Activated naive CD4-positive, alpha-beta T cell treated with anti-CD3 and anti-CD28 coated beads, Interleukin-2, amount 50 U/mL, for 16 hours (primary cell): Measurements from ENCODE around the gene MRPL27.
A peak's percentile ranks its signal among the peaks of the same experiment; 100 is the strongest.

ENCODE experiments used
- DNase-seq: peaks from one replicate; pipeline ENCODE4 v3.0.0-alpha.2; 2020

The MRPL27 gene

DNA sequence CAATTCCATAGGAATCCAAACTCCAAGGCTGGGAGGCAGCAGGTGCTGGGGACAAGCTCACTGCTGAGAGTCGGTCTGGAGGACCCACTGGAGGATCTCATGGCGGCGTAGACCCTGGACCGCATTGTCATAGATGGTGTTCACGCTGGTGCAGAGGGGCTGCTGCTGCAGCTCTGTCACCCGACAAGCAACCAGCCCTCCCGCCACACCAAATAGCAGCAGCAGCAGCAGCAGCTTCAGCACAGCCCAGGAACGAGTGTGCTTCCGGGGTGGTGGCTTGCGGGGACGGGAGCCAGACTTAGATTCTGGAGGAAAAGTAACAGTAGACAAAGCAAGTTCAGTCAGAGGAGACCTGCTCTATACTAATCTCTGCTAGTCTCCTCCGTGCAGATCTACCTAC, 9.9 kb upstream of the MRPL27 start:
- DNase-seq: no peak

DNA sequence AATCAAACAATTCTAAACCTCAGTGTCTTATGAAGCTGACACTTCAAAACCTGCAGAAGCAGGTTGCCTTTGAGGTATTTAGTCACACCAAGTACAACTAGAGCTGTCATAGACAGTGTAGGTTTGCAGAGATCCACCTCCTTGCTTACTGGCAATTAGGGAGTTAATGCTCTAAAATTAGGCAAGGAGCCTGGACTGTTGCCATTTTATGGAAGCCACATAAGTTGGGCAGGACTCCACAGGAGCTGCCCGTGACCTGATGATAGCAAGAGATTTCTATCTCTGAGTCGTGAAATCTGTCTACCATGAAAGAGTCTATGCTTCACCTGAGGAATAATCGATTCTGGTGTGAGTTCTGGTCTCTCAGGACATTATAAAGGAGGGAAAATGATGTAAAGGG, 8.9 kb upstream of the MRPL27 start:
- DNase-seq: no peak

DNA sequence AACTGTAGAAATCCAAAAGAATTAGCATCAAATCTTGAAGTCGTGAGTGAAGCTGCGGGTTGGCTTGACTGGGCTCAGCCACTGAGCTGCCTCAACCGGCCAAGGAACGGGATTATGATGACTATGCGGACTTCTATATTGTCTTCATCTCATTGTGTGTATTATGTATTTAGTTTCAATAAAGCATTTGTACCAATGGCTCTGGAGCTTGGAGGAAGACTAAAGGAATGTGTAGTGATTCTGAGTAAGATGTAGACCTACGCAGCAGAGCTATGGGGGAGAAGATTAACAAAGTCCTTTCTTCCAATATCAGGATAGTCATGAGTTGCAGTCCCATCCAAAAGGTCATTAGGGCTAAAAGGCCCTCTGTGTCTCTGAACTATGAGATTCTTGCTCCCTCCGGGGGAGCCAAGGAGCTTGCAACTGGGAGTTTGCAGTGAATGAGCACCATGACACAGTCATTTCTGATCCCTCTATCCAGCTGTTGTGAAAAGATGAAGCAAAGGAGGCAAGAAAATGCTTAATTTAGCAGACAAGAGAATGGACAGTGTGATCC, 8.4 kb upstream of the MRPL27 start:
- DNase-seq: no peak

DNA sequence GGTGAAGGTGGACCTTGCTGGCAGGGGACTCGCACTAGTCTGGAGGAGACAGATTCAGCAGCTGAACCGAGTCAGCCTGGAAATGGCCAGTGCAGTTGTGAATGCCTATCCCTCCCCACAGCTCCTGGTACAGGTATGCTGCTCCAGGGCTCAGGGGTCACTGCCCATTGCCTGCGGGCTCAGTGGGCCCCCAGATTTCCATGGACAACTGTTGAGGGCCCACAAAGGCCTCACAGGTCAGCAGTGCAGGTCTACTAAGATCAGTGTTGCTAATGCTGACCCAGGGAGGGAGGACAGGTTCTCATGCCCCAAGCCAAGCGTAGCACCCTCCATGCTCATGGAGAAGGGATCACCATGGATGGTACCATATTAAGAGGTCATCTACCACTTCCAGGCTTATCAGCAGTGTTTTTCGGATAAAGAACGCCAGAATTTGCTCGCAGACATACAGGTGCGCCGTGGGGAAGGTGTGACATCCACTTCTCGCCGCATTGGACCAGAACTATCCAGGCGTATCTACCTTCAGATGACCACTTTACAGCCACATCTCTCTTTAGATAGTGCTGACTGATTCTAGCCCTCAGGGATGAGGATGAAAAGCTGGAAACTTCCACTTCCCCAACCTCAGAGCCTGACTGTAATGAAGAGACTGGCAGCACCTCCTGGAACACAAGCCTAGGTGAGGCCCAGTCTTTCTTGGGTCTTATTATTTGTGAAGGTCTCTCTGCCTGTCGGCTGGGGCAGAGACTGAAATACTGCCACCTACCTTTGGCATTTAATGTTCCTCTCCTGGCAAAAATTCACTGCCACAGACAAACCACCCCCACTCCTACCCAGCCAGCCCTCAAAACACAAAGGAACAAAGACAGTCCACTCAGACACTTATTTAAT, 7.6 kb upstream of the MRPL27 start:
- no peak for DNase-seq

DNA sequence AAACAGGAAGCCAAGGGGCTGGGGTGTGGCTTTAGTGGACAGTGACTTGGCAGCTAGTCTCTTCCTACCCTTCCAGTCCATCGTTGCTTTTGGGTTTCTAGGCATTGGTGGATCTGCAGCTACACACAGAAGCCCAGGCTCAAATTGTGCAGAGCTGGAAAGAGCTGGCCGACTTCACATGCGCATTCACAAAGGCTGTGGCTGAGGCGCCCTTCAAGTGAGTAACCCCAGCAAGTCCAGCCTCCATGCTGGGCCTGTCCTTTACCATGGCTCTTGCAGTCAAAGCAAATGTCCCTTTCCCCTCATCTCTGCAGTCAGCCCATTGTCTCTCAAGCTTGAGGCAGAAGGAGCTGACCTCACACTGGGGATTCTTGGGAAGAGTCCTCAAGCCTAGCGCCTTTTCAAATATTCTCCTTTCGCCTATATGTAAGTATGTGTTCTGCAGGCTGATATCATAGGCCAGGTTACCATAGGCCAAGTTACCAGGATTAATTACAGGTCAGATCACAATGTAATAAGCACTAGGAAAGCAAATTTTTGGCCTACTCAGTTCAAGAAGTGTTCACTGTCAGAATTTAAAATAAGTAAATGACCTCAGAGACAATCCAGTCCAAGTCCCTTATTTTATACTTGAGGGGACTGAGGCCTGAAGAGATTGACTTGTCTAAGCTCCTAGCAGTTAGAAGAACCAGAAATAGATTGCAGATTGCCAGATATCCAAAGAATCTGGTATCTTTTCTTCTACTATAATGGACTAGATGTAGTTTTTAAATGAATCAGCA, 6.6 kb upstream of the MRPL27 start:
- no peak for DNase-seq

DNA sequence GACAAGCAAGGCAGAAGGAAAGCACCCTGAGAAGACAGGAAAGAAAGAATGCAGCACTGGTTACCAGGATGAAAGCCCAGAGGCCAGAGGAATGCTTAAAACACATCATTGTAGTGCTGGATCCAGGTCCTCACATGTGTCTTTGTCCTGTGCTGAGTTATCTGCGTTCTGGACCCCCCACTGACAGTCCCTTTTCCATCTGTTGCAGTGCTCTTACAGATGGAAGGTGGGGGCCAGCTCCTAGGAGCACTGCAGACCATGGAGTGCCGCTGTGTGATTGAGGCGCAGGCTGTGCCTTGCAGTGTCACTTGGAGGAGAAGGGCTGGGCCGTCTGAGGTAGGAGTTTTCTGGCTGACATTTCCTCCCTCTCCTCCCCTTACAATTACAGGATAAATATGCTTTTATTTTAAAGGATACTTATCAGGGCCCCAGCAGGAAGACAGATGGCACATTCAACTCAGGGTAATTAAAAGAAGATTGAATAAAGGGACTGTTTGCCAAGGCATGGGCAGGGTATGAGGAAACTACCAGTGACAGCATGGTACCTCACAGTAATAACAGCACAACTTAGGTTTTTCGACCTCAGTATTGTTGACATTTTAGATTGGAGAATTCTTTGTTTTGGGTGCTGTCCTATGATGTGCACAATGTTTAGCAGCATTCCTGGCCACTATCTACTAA, 3.0 kb upstream of the MRPL27 start:
- no peak for DNase-seq

DNA sequence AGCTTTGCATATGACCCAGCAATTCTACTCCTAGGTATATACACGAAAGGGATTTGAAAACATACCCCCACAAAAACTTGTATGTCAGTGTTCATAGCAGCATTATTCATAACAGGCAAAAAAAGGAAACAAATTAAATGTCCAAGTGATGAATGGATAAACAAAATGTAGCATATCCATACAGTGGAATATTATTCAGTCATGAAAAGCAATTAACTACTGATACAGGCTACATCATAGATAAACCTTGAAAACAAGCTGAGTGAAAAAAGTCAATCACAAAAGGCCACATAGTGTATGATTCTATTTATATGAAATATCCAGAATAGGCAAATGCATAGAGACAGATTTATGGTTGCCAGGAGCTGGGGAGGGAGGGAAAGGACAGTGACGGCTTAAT, 721 bp upstream of the MRPL27 start:
- no peak for DNase-seq

DNA sequence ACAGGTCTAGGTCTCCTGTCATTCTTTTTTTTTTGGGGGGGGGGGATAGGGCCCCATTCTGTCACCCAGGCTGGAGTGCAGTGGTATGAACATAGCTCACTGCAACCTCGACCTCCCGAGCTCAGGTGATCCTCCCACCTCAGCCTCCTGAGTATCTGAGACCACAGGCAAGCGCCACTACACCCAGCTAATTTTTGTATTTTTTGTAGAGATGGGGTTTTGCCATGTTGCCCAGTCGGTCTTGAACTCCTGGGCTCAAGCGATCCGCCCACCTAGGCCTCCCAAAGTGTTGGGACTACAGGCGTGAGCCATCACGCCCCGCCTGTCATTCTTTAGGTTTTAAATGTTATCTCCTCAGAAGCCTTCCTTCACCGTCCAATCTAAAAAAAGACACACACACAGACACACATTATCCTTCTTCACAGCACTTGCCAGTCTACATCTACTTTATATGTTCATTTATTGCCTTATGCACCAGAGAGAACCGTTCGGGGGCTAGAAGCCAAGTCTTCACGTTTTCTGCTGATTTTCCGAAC, 694 bp downstream of the MRPL27 start:
- DNase-seq: no peak

DNA sequence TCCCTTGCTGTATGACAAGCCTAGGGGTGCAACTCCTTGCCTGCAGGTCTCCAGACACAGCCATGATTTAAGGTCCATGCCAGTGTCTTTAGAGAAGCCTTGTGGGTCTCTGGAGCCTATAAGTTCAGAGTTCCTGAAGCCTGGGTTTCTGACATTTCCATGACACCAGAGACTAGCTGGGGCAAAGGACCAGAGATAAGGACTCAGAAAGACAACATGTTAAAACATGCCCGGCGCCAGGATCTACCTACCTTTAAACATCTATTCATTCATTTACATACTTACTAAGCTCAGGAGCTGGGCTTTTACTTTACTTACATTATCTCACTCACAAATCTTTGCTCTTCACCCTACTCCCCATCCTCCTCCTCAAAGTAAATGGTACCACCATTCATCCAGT, 1.5 kb downstream of the MRPL27 start:
- DNase-seq: no peak

DNA sequence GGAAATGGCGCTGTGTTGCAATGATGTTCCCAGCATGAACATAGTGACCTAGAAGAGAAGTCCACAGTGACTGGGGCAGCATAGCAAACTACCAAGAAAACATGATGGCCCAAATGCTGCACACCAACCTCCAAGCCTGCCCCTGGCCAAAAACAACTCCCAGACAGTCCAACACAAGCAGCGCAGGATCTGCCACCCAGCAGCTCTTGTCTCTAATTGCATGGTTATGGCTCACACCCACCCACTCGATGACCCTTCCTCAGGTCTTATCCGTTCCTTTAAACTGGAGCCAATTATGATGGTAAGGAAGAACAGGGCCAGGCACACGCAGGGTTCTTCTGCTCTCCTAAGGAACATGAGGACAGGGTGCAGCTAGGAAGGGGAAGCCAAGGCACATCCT, 2.9 kb downstream of the MRPL27 start:
- no peak for DNase-seq

DNA sequence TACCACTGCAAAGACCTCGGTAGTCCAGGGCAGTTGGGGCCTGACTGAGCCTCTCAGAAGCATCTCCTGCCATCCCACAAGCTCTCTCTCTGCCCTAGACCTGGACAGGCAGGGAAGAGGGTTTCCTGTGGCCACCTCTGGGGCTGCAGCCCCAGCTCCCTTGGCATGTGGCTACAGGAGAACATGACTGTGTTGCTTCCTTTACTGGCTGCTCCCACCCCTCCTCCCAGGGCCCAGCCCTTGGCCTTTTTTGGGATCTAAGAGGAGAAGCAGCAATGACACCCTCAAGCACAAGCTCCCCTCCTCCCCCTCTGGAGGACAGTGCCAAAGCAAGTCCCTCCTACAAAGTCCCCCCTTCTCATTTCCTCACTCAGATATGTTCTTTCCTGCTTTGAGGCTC, 5.6 kb downstream of the MRPL27 start:
- DNase-seq: no peak

DNA sequence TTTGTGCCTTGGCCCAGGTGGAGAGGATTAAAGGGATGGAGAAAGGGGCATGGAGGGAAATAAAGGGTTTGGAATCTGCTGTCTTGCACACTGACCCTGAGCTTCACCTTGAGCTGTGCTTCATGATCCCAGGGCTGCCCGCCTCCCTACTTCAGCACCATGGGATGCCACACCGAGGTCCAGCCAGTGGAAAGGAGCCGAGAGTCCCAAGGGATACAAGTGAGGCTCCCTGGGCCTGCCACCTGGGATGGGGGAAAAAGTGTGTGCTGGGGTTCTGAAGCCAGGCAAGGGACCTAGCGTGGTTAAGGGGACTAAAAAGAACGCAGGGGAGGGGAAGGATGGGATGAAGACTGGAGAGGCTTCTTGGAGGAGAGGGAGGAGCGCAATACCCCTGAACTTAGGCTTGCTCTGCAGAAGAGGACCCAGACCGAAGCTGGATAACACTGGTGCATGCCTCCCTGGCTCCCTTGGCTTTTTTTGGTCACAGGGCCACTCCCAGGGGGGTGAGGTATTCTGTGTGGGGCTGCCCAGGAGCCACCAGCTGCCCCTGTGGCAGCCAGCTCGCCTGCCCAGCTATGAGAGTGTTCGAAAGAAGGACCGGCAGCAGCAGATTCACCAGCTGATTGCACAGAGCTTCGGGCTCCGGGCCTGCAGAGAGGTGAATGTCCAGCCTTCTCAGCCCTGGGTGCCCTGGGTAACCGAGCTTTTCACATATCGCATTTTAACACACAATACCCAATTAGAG, 7.2 kb downstream of the MRPL27 start:
- DNase-seq: no peak

DNA sequence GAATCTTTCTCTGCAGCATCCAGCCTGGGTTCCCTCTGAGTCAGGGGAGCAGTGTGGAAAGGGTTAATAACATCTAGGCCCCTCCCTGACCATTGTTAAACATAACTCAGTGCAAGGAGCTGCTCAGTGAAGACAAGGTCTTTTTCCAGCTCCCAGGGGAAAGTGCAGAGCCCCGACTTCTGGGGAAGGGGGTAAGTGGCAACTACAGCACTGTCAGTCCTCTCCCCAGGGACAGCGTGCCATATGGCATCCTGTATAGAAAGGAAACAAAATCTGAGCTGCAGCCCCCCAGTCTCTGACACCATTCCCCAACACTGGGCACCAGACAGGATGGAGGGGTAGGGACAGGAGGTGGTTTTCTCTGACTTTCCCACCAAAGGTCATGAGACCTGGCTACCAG, 7.8 kb downstream of the MRPL27 start:
- no peak for DNase-seq

DNA sequence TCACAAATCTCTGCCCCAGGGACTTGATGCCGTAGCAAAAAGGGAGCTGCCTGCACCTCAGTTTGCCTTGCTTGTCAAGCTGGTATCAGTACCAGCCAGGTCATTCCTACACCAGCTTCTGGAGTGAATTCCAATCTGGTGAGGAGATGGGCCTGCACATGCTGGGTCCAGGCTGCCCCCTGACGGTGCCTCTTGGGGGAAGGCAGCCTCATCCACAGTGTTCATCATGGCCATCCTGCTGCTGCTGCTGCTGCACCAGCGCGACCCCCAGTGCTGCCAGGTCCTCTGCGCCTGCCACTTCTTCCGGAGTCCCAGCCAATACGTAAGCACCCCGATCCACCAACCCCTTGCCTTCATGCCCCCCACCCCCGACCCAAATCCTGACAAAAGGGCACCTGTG, 8.3 kb downstream of the MRPL27 start:
- no peak for DNase-seq

DNA sequence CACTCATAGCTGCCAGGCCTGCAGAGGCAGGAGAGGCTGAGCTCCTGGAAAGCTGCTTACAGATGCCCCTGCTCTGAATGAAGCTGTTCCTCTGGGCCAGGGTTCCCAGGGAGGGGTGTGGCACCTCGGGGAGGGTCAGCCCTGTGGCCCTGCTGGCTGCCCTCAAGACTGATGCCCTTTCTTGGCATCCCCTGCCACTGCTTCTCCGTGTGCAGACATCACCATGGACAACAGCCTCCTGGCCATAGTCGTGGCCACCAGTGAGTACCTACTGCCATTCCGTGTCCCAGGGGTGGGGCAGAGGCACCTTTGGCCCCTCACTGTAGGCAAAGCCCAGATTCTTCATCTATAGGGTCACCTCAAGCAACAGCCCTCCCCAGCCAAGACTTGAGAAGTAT, 8.9 kb downstream of the MRPL27 start:
- DNase-seq: no peak

DNA sequence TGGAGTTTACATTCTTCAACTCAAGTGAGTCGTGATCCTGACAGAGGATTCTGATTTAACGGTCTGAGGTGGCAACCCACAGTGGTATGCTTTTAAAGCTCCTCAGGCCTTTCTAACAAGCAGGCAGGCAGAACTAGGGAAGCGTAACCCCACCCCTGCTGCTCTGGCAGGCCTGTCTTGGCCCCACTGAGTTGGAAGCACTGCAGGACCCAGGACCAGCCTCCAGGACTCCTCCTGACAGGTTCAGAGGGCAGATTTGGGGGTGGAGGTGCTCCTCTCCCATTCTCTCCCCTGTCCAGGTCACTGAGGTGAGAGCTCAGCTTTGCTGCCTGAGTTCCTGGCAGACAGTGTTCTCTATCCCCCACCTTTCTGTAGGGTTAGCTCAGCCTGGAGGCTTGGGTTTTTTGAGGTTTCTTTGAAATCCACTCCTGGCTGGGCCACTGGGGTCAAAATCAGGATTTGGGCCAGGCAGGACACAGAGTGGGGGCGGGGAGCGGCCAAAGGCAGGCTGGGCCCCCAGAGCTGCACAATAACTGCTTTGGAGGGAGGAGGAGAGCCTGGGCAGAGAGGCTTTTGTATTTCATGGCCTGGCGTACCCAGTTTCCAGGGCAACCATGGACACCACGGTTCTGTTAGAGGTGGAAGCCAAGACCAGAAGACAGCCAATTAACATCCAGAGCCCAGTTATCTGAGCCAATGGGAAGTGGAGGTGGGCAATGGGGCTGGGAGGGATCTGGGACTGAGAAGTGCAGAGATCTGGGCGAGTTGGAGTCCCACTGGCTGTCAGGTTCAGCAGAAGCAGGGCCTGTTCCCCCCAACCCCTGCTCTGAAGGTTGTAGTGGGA, 9.5 kb downstream of the MRPL27 start:
- no peak for DNase-seq

DNA sequence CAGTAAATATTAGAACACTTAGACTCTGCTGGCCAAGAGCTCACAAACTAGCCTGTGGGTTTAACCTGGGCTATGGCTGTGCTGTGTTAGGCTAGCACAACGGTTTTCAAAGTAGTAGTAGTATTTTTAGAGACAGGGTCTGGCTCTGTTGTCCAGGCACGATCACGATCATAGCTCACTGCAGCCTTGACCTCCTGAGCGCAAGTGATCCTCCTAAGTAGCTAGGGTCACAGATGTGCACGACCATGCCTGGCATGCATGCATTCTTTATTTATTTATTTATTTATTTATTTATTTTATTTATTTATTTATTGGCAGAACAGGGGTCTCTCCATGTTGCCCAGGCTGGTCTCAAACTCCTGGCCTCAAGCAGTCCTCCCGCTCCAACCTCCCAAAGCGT, 10.3 kb downstream of the MRPL27 start:
- no peak for DNase-seq

DNA sequence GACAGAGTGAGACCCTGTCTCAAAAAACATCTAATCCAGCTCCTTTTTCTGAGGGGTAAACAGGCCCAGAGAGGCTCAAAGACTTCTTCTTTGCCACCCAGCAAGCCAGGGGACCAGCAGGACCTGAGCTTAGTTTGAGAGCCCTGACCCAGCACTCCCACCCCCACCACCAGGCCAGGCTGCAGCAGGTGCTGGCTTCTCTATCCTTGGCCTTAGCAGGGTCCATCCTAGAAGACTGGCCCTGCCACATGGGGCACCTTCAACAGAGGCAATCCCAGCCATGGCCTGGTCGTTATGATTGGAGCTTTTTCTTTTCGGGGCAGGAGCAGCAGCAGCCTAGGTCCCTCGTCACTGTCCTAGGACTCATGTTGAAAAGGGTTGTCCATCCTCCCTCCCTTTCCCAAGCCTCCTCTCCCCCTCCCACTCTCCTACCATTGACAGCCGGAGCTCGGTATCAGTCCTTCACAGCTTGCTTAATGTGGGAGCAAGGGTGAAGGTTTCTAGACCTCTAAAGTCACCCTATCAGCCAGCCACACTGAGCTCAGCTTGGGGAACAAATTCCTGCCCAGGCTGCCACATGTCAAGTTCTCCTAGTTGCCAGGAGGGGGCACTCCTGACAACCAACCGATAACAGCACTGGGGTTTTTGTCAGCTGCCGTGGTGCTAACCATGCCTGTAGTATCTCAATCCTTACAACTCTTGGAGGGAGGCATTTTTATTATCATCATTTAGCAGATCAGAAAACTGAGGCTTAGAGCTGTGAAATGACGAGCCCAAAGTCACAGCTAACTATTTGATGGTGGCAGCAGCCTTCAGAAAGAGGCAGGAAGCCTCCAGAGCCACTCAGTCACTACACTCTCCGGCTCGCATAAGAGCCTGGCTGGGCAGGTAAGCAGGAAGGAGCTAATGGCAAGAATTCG, 11.2 kb downstream of the MRPL27 start:
- peak; percentile 60 for DNase-seq

DNA sequence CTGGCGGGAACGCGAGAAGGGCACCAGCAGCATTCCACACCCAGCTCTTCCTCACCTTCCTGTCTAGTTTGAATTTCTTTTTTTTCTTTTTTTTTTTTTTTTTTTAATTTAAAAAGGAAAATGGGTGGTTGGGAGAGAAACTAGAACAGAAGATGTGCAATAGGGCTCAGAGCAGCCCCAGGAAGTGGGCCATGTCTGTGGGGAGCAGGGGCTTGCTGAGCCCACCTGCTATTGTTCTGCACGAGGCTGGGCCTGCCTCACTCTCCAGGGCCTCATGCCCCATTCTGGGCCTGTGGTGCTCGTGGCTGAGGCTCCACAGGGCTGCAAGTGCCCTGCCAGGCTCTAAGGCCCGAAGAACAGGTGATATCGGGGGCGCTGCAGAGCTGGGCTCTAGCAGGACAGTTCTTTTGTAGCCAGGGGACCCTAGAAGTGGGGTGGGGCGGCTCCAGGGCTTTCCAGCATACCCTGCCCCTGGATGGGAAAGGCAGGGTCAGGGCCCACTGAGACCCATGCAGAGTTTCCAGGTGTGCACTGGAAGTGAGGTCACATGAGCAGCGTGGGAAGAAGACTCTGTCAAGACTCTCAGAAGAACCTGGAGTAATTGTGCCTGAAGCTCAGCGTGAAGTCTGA, 12.4 kb downstream of the MRPL27 start:
- no peak for DNase-seq

DNA sequence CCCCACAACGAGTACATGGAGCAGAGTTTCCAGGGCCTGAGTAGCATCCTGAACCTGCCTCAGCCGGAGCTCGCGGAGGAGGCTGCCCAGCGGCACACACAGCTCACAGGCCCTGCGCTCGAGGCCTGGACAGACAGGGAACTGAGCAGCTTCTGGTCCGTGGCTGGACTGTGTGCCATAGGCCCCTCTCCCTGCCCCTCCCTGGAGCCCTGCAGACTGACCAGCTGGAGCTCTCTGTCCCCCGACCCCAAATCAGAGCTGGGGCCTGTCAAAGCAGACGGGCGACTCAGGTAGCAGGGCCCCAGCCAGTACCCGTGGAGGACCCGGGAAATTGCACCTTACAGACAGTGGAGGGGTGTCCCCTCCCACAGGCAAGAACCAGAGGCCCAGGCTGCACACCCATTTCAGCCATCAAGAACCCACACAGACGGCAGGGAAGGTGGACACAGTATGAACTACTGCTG, 13.0 kb downstream of the MRPL27 start:
- DNase-seq: no peak
